GM11168 (cell line): ENCODE measurements around the gene SPANXN3.
"Not testable (repeated sequence)": the region's sequence is repeated elsewhere in the genome, so short reads cannot be mapped to it uniquely, and the experiment has no call there.

Experiments used
- in situ Hi-C: fragments of 300-500 bp; cut with MboI; formaldehyde crosslinking; loops from one replicate; pipeline ENCODE4 v1.12.0; 2022; ENCODE audit warnings: low sequenced_read_pairs; ENCODE audit not compliant: unreplicated experiment

Gene SPANXN3

GRCh38 chrX:143517375-143517774, at the start of gene SPANXN3:
Gene SPANXN3 (minus strand): TSS chrX:143517475. CDS start chrX:143517391, 84 bp downstream.
- in situ Hi-C loops: not testable (repeated sequence)

- in situ Hi-C loops: no loop called here
Observed at GRCh38 chrX:143536176-143536575, 18.9 kb upstream of the SPANXN3 start.

- in situ Hi-C loops: not testable (repeated sequence)
Observed at GRCh38 chrX:143502196-143502595, 15.1 kb downstream of the SPANXN3 start.

- in situ Hi-C loops: no loop called here
Observed at GRCh38 chrX:143500751-143501150, 16.5 kb downstream of the SPANXN3 start.

- in situ Hi-C loops: no loop called here
Observed at GRCh38 chrX:143486105-143486504, 31.2 kb downstream of the SPANXN3 start.

- in situ Hi-C loops: no loop called here
Observed at GRCh38 chrX:143476751-143477150, 40.5 kb downstream of the SPANXN3 start.

- in situ Hi-C loops: no loop called here
Observed at GRCh38 chrX:143472347-143472938, 44.8 kb downstream of the SPANXN3 start.

- in situ Hi-C loops: no loop called here
Observed at GRCh38 chrX:143466130-143466529, 51.1 kb downstream of the SPANXN3 start.

GRCh38 chrX:143462696-143463095, 54.6 kb downstream of the SPANXN3 start:
- in situ Hi-C loops: no loop called here

- in situ Hi-C loops: no loop called here
Observed at GRCh38 chrX:143461606-143462005, 55.7 kb downstream of the SPANXN3 start.
